Gastrocnemius medialis (tissue), 4 donors: ENCODE measurements around the gene SOCS7.

ENCODE experiments used
- CTCF ChIP-seq, 5 experiments: fragments of 450-650 bp in 3 of 5; fragments of 200-600 bp in 2 of 5; sonication (generic) in 2 of 5; IDR thresholded peaks in 4 of 5; conservative IDR thresholded peaks in 1 of 5; 1 replicate in 4 of 5; 2 replicates in 1 of 5; pipeline ENCODE4 v1.5.1; 2016 to 2019; ENCODE audit warnings: antibody characterized with exemption in 5 of 5, mild to moderate bottlenecking in 3 of 5, moderate library complexity in 3 of 5
- POLR2A ChIP-seq, 2 donors: fragments of 450-650 bp; IDR thresholded peaks; one replicate each; pipeline ENCODE4 v1.6.1; 2017; ENCODE audit warnings: antibody characterized with exemption in 2 of 2, mild to moderate bottlenecking in 2 of 2, moderate library complexity in 2 of 2

GRCh38 chr17:38315497-38315896, 36.1 kb upstream of the SOCS7 start:
- TF ChIP-seq CTCF (IDR thresholded peaks at IDR 0.05 in 4 of 5, conservative IDR thresholded peaks at IDR 0.05 in 1 of 5): no peak
- TF ChIP-seq POLR2A (IDR thresholded peaks at IDR 0.05): no peak
